NCI-H524 treated with DMSO at 0.1 percent for 48 hours (cell line): Measurements from ENCODE around the gene POMT1.

Experiments used
- DNase-seq: peaks from one replicate; lab custom pipeline; 2025; lab: John Stamatoyannopoulos, UW

The POMT1 gene

DNA sequence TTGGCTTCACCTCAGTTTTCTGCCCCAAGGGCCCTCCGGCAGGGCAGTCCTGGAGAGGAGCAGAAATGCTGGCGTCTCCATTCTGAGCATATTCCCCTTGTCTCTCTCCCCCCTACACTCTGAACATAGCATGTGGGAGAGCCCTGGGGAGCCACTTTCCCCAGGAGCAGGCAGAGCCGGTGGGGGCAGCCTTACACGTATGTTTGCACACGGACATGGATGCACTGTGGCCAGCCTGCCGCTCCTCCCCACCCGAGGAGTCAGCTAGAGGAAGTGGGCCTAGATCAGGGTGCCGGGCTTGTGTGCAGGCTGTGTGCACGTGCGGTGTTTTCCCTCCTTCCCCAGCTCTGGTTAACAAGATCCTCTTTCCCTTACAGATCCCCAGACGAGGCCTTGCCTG is 25.4 kb upstream of the POMT1 start:
- DNase-seq = no peak

GRCh38 chr9:131477816-131478419 is 24.8 kb upstream of the POMT1 start:
- DNase-seq = no peak

GRCh38 chr9:131478421-131478868 is 24.3 kb upstream of the POMT1 start:
- no peak for DNase-seq

- DNase-seq = no peak
Measured at GRCh38 chr9:131478911-131479310, 23.8 kb upstream of the POMT1 start.

DNA sequence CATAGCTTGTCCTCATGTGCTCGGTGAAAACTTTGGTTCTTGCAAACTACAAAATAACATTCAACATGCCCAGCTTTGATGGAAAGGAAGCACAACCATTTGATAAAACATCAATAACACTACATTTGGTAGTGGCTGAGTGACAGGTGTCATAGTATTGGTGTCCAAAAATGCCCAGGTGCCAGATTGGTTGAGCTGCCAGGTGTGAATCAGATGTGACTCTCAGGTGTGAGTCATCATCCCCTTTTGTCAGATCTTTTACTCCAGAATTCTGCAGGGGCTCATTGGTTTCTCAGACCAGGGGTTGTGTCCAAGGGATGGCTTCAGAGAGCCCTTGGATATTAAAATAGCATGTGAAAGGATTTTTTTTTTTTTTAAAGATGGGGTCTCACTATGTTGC is 22.5 kb upstream of the POMT1 start:
- DNase-seq = no peak

- no peak for DNase-seq
Measured at GRCh38 chr9:131481441-131482342, 21.0 kb upstream of the POMT1 start.

- DNase-seq = no peak
Measured at GRCh38 chr9:131482343-131483006, 20.2 kb upstream of the POMT1 start.

- no peak for DNase-seq
Measured at GRCh38 chr9:131483319-131484050, 19.2 kb upstream of the POMT1 start.

DNA sequence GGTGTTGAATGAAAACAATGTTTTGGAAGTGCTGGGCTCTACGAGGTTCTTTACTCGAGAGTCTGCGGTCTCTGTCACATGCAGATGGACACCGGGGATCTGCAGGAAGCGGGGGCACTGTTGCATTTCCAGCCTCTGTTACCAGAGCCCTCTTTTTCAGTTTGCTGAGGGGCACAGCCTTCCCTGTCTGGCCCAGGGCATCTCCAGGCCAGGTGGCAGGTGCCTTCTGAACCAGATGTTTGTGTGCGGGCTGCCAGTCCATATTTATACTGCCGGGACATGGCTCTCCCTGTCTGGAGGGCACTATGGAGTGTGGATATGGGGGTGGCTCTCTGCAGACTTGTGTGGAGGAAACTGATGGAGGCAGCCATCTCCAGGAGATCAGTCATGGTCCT is 18.7 kb upstream of the POMT1 start:
- no peak for DNase-seq

DNA sequence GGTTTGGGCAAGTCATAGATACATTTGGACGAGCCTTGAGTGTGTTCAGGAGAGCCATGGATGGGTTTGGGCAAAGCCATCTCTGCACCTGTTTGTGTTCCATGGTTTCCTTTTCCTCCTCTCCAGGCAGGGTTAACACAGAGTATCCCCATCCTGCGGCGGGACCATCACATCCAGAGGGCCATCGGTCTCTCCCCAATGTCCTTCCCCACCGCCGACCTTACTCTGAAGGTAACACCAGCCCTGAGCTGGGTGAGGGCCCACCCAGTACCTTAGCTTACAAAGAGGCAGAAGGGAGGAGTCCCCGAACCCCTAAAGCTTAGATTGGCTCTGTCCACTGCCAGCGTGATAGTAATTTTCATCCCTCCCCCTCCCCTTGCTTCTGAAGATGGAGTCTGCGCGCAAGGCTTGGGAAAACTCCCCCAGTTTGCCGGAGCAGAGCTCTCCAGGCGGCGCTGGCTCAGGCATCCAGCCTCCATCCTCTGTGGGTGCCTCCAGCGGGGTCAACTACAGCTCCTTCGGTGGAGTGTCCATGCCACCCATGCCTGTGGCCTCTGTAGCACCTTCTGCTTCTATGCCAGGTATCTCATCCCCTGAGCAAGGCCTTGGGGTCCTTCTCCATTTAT is 18.0 kb upstream of the POMT1 start:
- DNase-seq = no peak

GRCh38 chr9:131485206-131485605 is 17.5 kb upstream of the POMT1 start:
- no peak for DNase-seq

DNA sequence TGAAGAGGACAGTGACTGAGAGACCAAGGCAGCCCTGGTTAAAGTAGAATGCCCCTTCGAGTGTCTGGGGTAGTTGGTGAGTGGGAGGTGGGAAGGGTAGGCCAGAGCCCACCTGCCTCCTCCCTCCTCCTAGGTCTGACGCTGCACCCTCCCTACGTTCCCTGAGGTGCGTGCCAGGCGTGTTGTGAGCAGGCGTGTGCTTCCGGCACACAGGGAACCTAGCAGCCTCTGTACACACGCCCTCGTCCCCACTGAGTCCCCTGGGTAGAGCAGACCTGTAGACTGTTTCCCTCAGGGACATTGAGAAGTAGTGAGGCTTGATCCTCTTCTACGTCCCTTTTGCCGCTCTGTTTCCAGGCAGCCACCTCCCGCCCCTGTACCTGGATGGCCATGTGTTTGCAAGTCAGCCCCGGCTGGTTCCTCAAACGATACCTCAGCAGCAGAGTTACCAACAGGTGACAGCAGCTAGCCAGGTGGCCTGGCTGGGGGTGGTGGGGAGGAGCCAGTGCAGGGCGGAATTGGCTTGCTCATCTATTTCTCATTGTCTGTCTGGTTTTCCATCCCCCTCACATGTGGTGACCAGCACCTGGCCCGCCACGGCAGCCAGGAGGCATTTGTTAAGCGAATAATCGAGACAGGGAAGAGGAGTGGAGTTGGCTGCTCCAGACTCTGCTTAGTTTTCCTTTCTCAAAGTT is 16.8 kb upstream of the POMT1 start:
- no peak for DNase-seq

GRCh38 chr9:131487001-131487400 is 15.7 kb upstream of the POMT1 start:
- DNase-seq = no peak

DNA sequence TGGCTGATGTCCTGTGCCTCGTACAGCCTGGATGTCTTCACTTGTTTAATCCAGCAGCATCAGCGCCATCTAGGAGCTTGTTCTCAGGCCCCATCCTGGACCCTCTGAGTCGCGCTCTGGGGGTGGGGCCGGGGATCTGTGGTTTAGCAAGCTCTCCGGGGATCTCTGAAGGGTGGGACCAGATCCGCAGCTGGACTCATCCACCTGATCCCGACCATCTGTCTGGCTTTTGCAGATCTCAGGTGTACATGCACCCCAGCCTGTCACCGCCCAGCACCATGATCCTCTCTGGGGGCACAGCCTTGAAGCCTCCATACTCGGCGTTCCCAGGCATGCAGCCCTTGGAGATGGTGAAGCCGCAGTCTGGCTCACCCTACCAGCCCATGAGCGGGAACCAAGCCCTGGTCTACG is 15.1 kb upstream of the POMT1 start:
- DNase-seq = no peak

GRCh38 chr9:131490514-131490913 is 12.2 kb upstream of the POMT1 start:
- DNase-seq = no peak

DNA sequence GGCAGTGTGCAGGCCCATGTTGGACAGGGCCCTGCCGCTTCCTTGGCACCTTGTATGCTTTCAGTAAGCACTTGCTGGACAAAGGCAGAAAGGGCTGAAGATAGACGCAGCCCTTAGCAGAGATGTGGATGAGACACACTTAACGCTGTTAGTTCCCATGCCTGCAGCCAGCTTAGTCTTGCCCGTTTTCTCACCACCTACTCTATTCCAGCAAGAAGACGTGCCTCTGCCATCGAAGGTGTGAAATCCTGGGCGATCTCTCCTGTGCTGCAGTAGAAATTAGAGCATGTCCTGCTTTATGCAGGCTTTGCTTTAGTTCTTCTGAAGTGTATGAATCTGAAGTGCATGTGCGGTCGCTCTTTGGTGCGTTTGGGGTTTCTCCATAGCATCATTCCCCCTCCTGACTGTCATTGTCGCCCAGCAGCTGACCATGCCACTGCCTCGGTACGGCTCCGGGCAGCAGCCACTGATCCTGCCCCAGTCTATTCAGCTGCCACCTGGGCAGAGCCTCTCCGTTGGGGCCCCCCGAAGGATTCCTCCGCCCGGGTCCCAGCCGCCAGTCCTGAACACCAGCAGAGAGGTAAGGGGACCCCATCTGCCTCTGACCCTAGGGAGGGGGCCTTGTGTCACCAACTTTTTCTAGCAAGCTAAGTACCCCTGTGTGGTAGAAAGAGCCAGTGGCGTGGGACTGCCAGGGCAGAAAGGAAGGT is 11.6 kb upstream of the POMT1 start:
- no peak for DNase-seq

DNA sequence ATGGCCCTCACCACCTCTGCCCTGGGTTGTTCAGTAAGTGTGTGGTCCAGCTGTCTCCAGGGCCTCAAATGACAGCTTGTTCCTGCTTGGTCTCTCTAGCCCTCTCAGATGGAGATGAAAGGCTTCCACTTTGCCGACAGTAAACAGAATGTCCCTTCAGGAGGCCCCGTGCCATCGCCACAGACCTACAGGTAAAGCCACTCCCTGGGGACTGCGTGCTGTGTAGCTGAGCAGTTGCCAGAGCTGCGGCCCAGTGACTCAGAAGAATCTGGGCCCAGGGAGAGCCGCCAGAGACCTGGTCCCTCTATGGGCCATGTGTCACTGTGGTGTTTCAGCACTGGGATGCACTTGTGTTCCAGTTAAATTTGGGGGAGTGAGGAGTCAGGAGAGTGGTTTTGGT is 10.6 kb upstream of the POMT1 start:
- DNase-seq = no peak

DNA sequence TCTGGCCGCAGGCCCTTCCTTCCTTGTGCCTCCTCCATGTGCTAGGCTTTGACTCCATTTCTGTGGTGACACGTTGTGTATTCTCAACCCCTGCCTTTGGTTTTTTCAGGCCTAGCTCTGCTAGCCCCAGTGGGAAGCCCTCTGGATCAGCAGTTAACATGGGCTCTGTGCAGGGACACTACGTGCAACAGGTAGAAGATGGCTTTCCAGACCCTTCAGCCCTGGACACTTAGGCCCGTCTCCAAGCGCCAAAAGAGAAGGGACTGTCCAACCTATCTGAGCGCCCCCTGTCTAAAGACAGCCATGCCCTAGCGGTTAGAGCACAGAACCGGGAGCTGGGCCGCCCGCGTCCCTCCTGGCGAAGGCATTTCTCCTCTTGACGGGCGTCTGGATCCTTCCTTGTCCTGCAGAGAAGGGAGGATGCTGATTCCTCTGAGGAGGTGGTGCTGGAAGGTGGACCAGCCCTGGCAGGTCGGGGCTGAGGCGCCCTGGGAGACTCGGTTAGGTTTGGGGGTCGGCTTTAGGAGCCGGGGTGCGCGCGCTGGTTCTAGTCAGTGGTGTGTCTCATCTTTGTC is 8.3 kb upstream of the POMT1 start:
- no peak for DNase-seq

DNA sequence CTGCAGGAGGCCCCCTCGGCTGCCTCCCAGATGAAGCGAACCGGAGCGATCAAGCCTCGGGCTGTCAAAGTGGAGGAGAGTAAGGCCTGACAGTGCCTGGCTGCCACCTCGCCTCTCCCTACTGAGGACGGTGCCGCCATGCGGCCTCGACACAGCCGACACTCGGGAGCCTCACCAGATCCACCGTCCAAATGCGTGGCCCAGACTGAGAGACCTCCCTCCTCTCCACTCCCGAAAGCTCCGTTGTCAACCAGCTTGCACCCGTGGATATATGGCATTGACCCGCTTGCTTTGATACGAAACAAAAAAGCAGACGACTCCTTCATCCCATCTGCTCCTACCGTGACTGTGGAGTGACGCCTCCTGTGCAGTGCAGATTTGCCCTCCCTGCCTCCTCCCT is 6.9 kb upstream of the POMT1 start:
- no peak for DNase-seq

DNA sequence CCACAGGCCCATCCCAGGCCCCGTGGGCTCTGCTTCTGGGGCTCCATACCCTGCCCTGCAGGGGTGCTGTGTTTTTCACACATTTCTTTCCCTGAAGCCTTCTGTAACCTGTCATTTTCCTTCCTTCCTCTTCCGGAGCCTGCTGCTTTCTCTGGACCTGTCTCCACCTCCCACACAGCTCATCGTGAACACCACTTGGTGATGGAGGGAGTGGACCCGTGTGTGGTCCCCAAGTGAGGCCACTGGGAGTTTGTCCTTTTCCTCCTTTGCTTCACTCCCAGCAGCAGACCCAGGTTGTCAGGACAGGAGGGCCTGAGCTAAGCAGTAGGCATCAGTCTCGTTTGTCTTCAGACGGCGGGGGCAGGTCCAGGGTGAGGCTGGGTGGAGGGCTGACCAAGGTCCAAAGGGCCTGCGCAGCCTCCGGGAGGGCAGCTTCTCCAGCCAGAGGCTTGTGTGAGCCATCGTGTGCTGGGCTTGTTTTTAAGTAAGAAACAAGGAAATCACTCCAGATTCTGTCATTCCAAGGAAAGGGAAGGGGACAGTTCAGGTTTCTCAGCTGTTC is 5.8 kb upstream of the POMT1 start:
- no peak for DNase-seq
